ENCODE results near the gene CPNE5.

DNA sequence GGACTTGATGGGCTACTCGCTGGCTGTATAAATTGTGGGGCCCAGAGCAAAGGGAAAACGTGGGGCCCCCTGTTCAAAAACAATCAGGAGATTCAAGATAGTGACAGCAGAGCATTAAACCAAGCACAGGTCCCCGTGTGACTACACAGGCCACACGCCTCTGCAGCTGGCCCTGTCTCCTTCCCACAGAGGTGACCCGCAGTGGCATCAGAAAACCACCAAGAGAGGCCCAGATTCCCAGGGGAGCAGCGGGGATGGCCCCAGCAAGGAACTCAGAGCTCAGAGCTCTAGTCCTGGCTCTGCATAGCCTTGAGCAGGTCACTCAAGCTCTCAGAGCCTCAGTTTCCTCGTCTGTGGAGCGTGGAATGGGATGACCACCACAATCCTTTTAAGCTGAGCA, 57.6 kb downstream of the CPNE5 start:
- TF ChIP-seq, protein P1, sequence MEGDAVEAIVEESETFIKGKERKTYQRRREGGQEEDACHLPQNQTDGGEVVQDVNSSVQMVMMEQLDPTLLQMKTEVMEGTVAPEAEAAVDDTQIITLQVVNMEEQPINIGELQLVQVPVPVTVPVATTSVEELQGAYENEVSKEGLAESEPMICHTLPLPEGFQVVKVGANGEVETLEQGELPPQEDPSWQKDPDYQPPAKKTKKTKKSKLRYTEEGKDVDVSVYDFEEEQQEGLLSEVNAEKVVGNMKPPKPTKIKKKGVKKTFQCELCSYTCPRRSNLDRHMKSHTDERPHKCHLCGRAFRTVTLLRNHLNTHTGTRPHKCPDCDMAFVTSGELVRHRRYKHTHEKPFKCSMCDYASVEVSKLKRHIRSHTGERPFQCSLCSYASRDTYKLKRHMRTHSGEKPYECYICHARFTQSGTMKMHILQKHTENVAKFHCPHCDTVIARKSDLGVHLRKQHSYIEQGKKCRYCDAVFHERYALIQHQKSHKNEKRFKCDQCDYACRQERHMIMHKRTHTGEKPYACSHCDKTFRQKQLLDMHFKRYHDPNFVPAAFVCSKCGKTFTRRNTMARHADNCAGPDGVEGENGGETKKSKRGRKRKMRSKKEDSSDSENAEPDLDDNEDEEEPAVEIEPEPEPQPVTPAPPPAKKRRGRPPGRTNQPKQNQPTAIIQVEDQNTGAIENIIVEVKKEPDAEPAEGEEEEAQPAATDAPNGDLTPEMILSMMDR (IDR thresholded peaks at IDR 0.05; ENCODE audit: low read length), result no peak
- TF ChIP-seq EZH2 (optimal IDR thresholded peaks at IDR 0.05; ENCODE audit: low read depth, low read length), result no peak
- TF ChIP-seq EZH2phosphoT487 (IDR thresholded peaks at IDR 0.05; ENCODE audit: low read length), result no peak

Data from MM.1S (cell line).